ENCODE data around the gene PROZ. TPM values are rescaled to one million over a fixed set of nuclear protein-coding genes. Genes with fewer than 3 reads are reported as not detected.

Gene PROZ
- total and polyA plus RNA-seq, 7 donors, result 0.10 TPM; not detected in 6

- peak overlapping the region; percentile 64 to 97 (median 86) for H3K4me3 ChIP-seq
- DNase-seq, result no peak
- no peaks in the 10 kb centered on the region for H3K9me3 ChIP-seq
- intact Hi-C loops (cut with DNase I), result loop anchor here (5.0 kb wide), 2 partner anchors 265 to 285 kb away; partner anchors contain the start of gene DCUN1D2
- H3K36me3 ChIP-seq, result peaks cover 0 to 11% (median 0%) of the 10 kb centered on the region in 4 donors
- TF ChIP-seq EP300 (IDR thresholded peaks at IDR 0.05) (no peak), POLR2AphosphoS5 (IDR thresholded peaks at IDR 0.05) (no peak), POLR2A (IDR thresholded peaks at IDR 0.05) (no peak), CTCF (IDR thresholded peaks at IDR 0.05) (no peak)
- 31 to 51% methylated on average over 3 of the region's 3 CpGs for WGBS, 2 donors
- no peaks in the 10 kb centered on the region for H3K27me3 ChIP-seq
- H3K27ac ChIP-seq, result peak overlapping the region; percentile 94 to 100 (median 100)
- peaks cover 0 to 79% (median 71%) of the 10 kb centered on the region in 4 donors for H3K4me1 ChIP-seq
These were observed 49.0 kb downstream of the PROZ start for GRCh38 chr13:113207460-113207859.

- peak overlapping the region; percentile 94 to 100 (median 100) for H3K27ac ChIP-seq
- H3K4me3 ChIP-seq, result peak overlapping the region; percentile 64 to 97 (median 86)
- H3K4me1 ChIP-seq, result peaks cover 0 to 79% (median 69%) of the 10 kb centered on the region in 4 donors
- no peak for TF ChIP-seq POLR2A (IDR thresholded peaks at IDR 0.05)
- no peak for TF ChIP-seq POLR2AphosphoS5 (IDR thresholded peaks at IDR 0.05)
- 0% methylated on average over 44 of the region's 44 CpGs for WGBS, 2 donors
- no peaks in the 10 kb centered on the region for H3K9me3 ChIP-seq
- no peak for DNase-seq
- H3K27me3 ChIP-seq, result no peaks in the 10 kb centered on the region
- peaks cover 0 to 14% (median 0%) of the 10 kb centered on the region in 4 donors for H3K36me3 ChIP-seq
- intact Hi-C loops (cut with DNase I), result loop anchor here (1.0 to 5.0 kb wide), 5 partner anchors 53 to 284 kb away; partner anchors contain the start of genes DCUN1D2 and GRTP1
These were observed 49.5 kb downstream of the PROZ start for GRCh38 chr13:113207890-113208420.

- TF ChIP-seq POLR2AphosphoS5 (IDR thresholded peaks at IDR 0.05) (peak; percentile 89 to 97 (median 94)), EP300 (IDR thresholded peaks at IDR 0.05) (peak in 2 of 4 donors; percentile 43 to 65), POLR2A (IDR thresholded peaks at IDR 0.05) (peak; percentile 71 to 81), CTCF (IDR thresholded peaks at IDR 0.05) (no peak)
- DNase-seq, result peak; percentile 95
- peak within 1 kb of the TSS; percentile 94 to 100 (median 100) for H3K27ac ChIP-seq
- H3K36me3 ChIP-seq, result peaks cover 0 to 14% (median 0%) of the 10 kb centered on the region in 4 donors
- 0 to 1% methylated on average over 103 of the region's 103 CpGs for WGBS, 2 donors
- H3K9me3 ChIP-seq, result no peaks in the 10 kb centered on the region
- peaks cover 0 to 79% (median 65%) of the 10 kb centered on the region in 4 donors for H3K4me1 ChIP-seq
- peak within 1 kb of the TSS; percentile 64 to 97 (median 86) for H3K4me3 ChIP-seq
- H3K27me3 ChIP-seq, result no peaks in the 10 kb centered on the region
- intact Hi-C loops (cut with DNase I), result loop anchor here (1.0 to 5.0 kb wide), 5 partner anchors 54 to 284 kb away; partner anchors contain the start of genes DCUN1D2 and GRTP1
These were observed 50.2 kb downstream of the PROZ start, which contains the start of gene PCID2 for GRCh38 chr13:113208421-113209335. TSS of gene PCID2 (minus strand) at chr13:113208669. CDS start at chr13:113208634, 35 bp downstream.

- Histone ChIP-seq H3K9me3 (no peaks in the 10 kb centered on the region), H3K4me3 (peak within 1 kb of the TSS; percentile 64 to 97 (median 86)), H3K4me1 (peaks cover 0 to 79% (median 62%) of the 10 kb centered on the region in 4 donors), H3K27me3 (no peaks in the 10 kb centered on the region), H3K36me3 (peaks cover 0 to 14% (median 0%) of the 10 kb centered on the region in 4 donors), H3K27ac (peak within 1 kb of the TSS; percentile 94 to 100 (median 100))
- intact Hi-C loops (cut with DNase I), result loop anchor here (2.0 to 5.0 kb wide), 4 partner anchors 55 to 283 kb away; partner anchors contain the start of genes DCUN1D2 and GRTP1
- WGBS, 2 donors, result 1% methylated on average over 66 of the region's 66 CpGs
- TF ChIP-seq POLR2AphosphoS5 (IDR thresholded peaks at IDR 0.05) (peak in 2 of 4 donors; percentile 48 to 68), POLR2A (IDR thresholded peaks at IDR 0.05) (no peak), EP300 (IDR thresholded peaks at IDR 0.05) (no peak), CTCF (IDR thresholded peaks at IDR 0.05) (no peak)
- peak; percentile 88 for DNase-seq
These were observed 50.9 kb downstream of the PROZ start, which contains the start of gene CUL4A for GRCh38 chr13:113209336-113209758. TSS of gene CUL4A (plus strand) at chr13:113209613. CDS start at chr13:113209628, 15 bp downstream.

Data from sigmoid colon (tissue), 7 donors.